Right atrium auricular region (tissue), 2 donors: ENCODE data around the gene NOS1AP. TPM values are rescaled to one million over a fixed set of nuclear protein-coding genes. Genes with fewer than 3 reads are reported as not detected.

Source experiments
- DNase-seq: peaks from one replicate; pipeline ENCODE4 v3.0.0-alpha.2; 2019; ENCODE audit warnings: low spot score
- H3K27ac ChIP-seq, 2 donors: fragments of 200-600 bp; sonication (generic); 1 replicate in 1 of 2; 2 replicates in 1 of 2; pipeline ENCODE4 v1.5.1; 2016 to 2019
- H3K27me3 ChIP-seq, 2 donors: fragments of 200-600 bp; sonication (generic); one replicate each; pipeline versions ENCODE4 v1.5.1 to v1.6.0; 2017 to 2019
- H3K36me3 ChIP-seq: fragments of 200-600 bp; sonication (generic); one replicate; pipeline ENCODE4 v1.5.1; 2016
- H3K4me1 ChIP-seq, 2 donors: fragments of 200-600 bp; sonication (generic); one replicate each; pipeline versions ENCODE4 v1.5.1 to v1.6.0; 2017 to 2019
- H3K4me3 ChIP-seq, 2 donors: fragments of 200-600 bp; sonication (generic); 1 replicate in 1 of 2; 2 replicates in 1 of 2; pipeline ENCODE4 v1.5.1; 2017 to 2019; ENCODE audit warnings: mild to moderate bottlenecking in 1 of 2, moderate library complexity in 1 of 2
- H3K9me3 ChIP-seq, 2 donors: fragments of 200-600 bp; sonication (generic); one replicate each; pipeline ENCODE4 v1.5.1; 2019
- CTCF ChIP-seq, 2 donors: fragments of 200-600 bp; sonication (generic); IDR thresholded peaks; one replicate each; pipeline ENCODE4 v1.5.1; 2019; ENCODE audit warnings: antibody characterized with exemption in 2 of 2
- total RNA-seq, 2 donors: library from RNA; depleted of rRNA; stranded (reverse); fragments of >200 nt; gene quantifications; one replicate each; pipeline ENCODE4 v1.1.0, GENCODE V29; 2016

Gene NOS1AP
- total RNA-seq, 2 donors from 2014 or later, result 2.2 to 2.4 TPM

- no peaks in the 10 kb centered on the region for H3K27me3 ChIP-seq
- no peaks in the 10 kb centered on the region for H3K4me1 ChIP-seq
- TF ChIP-seq CTCF (IDR thresholded peaks at IDR 0.05), result no peak
- H3K27ac ChIP-seq, result no peak overlapping the region
- H3K36me3 ChIP-seq, result no peaks in the 10 kb centered on the region
- H3K4me3 ChIP-seq, result no peak overlapping the region
- no peak for DNase-seq
- H3K9me3 ChIP-seq, result no peaks in the 10 kb centered on the region
These were observed 186.8 kb downstream of the NOS1AP start for GRCh38 chr1:162256287-162256686.

GRCh38 chr1:162258394-162258793 lies 188.9 kb downstream of the NOS1AP start:
- Histone ChIP-seq H3K27ac (no peak overlapping the region), H3K4me3 (no peak overlapping the region), H3K36me3 (no peaks in the 10 kb centered on the region), H3K4me1 (no peaks in the 10 kb centered on the region), H3K9me3 (no peaks in the 10 kb centered on the region), H3K27me3 (no peaks in the 10 kb centered on the region)
- no peak for TF ChIP-seq CTCF (IDR thresholded peaks at IDR 0.05)
- no peak for DNase-seq

GRCh38 chr1:162259894-162260455 lies 190.5 kb downstream of the NOS1AP start:
- DNase-seq, result no peak
- Histone ChIP-seq H3K4me1 (no peaks in the 10 kb centered on the region), H3K27me3 (no peaks in the 10 kb centered on the region), H3K36me3 (no peaks in the 10 kb centered on the region), H3K4me3 (no peak overlapping the region), H3K27ac (no peak overlapping the region), H3K9me3 (no peaks in the 10 kb centered on the region)
- TF ChIP-seq CTCF (IDR thresholded peaks at IDR 0.05), result no peak

GRCh38 chr1:162264108-162264507 lies 194.6 kb downstream of the NOS1AP start:
- TF ChIP-seq CTCF (IDR thresholded peaks at IDR 0.05), result no peak
- DNase-seq, result no peak
- no peaks in the 10 kb centered on the region for H3K4me1 ChIP-seq
- no peaks in the 10 kb centered on the region for H3K27me3 ChIP-seq
- H3K27ac ChIP-seq, result no peak overlapping the region
- no peaks in the 10 kb centered on the region for H3K9me3 ChIP-seq
- H3K4me3 ChIP-seq, result no peak overlapping the region
- H3K36me3 ChIP-seq, result no peaks in the 10 kb centered on the region

GRCh38 chr1:162265983-162266382 lies 196.5 kb downstream of the NOS1AP start:
- DNase-seq, result no peak
- Histone ChIP-seq H3K4me1 (no peaks in the 10 kb centered on the region), H3K27me3 (no peaks in the 10 kb centered on the region), H3K4me3 (no peak overlapping the region), H3K27ac (no peak overlapping the region), H3K9me3 (no peaks in the 10 kb centered on the region), H3K36me3 (no peaks in the 10 kb centered on the region)
- TF ChIP-seq CTCF (IDR thresholded peaks at IDR 0.05), result no peak
